Measurements from ENCODE around the gene EI24. TPM values are rescaled to one million over a fixed set of nuclear protein-coding genes. Genes with fewer than 3 reads are reported as not detected.

The EI24 gene
- total and polyA plus RNA-seq, 9 of the 15 experiments (the other 6 are each of a cell fraction or from before 2014, with no cell fraction given): 50.4 to 260 (median 168) TPM

DNA sequence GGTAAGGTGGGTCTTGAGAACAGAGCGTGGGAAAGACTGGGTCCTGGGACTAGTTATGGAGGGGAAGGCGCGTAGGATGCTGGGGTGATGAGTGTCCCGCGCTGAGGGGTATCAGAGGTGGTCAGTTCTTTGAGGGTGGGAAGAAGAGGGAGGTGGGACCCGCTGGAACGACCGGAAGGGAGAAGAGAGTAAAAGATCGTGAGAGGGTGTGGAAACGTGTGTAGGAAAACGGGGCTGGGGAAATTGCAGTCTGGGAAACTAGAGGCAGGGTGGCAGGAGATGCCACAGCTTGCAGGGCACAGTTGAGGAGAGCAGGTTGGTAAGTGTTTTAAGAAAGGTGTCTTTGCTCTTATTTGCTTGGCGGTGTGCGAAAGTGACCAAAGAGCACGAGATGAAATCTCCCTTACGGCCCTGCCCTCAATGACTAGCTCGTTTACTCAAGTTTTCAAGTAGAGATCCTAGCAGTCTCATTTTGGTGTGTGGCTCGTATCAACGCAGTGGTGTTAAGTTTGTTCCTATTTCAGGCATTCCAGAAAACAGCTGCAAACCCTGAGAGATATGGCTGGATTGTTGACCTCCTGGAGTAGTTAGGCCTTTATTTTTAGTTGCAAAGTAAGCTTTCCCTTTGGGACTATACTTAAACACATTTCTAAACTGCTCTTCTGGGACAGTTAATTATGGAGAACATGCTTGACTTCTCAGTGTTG, 24.0 kb downstream of the EI24 start (continued):
- TF ChIP-seq ZBTB40 (IDR thresholded peaks at IDR 0.05): peak; percentile 67
- no peak for TF ChIP-seq ZBTB40 (CRISPR knock-in tag; IDR thresholded peaks at IDR 0.05)
- no peak for TF ChIP-seq SETDB1 (IDR thresholded peaks at IDR 0.05; ENCODE audit: low read length)
- no peak for TF ChIP-seq KDM1A (IDR thresholded peaks at IDR 0.05)
- peak; percentile 89 for TF ChIP-seq HDGF (IDR thresholded peaks at IDR 0.05)
- TF ChIP-seq HMBOX1 (IDR thresholded peaks at IDR 0.05): peak; percentile 63
- 0 out of 4 replicates have a peak, but pooled peaks of 1 of the 2 experiments have one; percentile 30 for TF ChIP-seq TRIM24 (IDR thresholded peaks at IDR 0.05)
- TF ChIP-seq SNIP1 (IDR thresholded peaks at IDR 0.05; ENCODE audit: low read depth): peak; percentile 61; the same call in 1 of the 2 replicates
- peak; percentile 56; the same call in 1 of the 2 replicates for TF ChIP-seq SMARCA4 (IDR thresholded peaks at IDR 0.05)
- peak; percentile 29; the same call in 1 of the 2 replicates for TF ChIP-seq ZNF407 (IDR thresholded peaks at IDR 0.05; ENCODE audit: low read depth)
